Esophagus (tissue), 2 donors: Measurements from ENCODE around the gene NCLN. TPM values are rescaled to one million over a fixed set of nuclear protein-coding genes. Genes with fewer than 3 reads are reported as not detected.

ENCODE experiments used
- H3K27ac ChIP-seq, 2 donors: one replicate each; pipeline ENCODE4 v1.5.1; 2013; ENCODE audit warnings: low read depth in 2 of 2, mild to moderate bottlenecking in 2 of 2, inconsistent platforms in 1 of 2, low read length in 1 of 2, moderate library complexity in 1 of 2
- H3K27me3 ChIP-seq, 2 donors: one replicate each; pipeline ENCODE4 v1.6.1; 2013; ENCODE audit warnings: low read length in 2 of 2, control low read depth in 1 of 2, mild to moderate bottlenecking in 1 of 2; ENCODE audit not compliant: insufficient read depth in 2 of 2, control insufficient read depth in 1 of 2
- H3K36me3 ChIP-seq, 2 donors: one replicate each; pipeline ENCODE4 v1.6.1; 2013; ENCODE audit warnings: low read length in 1 of 2; ENCODE audit not compliant: control insufficient read depth in 2 of 2, insufficient read depth in 2 of 2
- H3K4me1 ChIP-seq, 2 donors: one replicate each; pipeline ENCODE4 v1.6.1; 2013; ENCODE audit warnings: low read length in 1 of 2; ENCODE audit not compliant: control insufficient read depth in 2 of 2, insufficient read depth in 2 of 2
- H3K4me3 ChIP-seq, 2 donors: one replicate each; pipeline ENCODE4 v1.5.1; 2013; ENCODE audit warnings: low read length in 2 of 2, mild to moderate bottlenecking in 2 of 2, low read depth in 1 of 2, moderate library complexity in 1 of 2
- H3K9me3 ChIP-seq, 2 donors: one replicate each; pipeline ENCODE4 v1.6.1; 2013; ENCODE audit warnings: mild to moderate bottlenecking in 2 of 2, low read depth in 1 of 2, low read length in 1 of 2, moderate library complexity in 1 of 2; ENCODE audit not compliant: control insufficient read depth in 2 of 2, insufficient read depth in 1 of 2
- WGBS, 2 donors: extraction: QIAGEN DNeasy Blood & Tissue Kit; methylation state at CpG; one replicate each; pipeline ENCODE4 v1.1.7; 2013; 5-methylcytosine and 5-hydroxymethylcytosine counted together
- polyA plus RNA-seq, 2 donors: library from polyadenylated mRNA; stranded (reverse); fragments of 200-250 nt; gene quantifications; one replicate each; pipeline ENCODE4 v1.2.3, GENCODE V29; 2013
- donor health status: healthy with polysubstance abuse.
- donor health status: Bipolar disorder and iron deficiency.

NCLN gene
- polyA plus RNA-seq, 2 donors: 23.9 to 24.9 TPM

GRCh38 chr19:3146677-3147100 is 39.0 kb upstream of the NCLN start:
- peaks cover 0 to 2% of the 10 kb centered on the region in 2 donors for H3K9me3 ChIP-seq
- peaks cover 0 to 25% of the 10 kb centered on the region in 2 donors for H3K36me3 ChIP-seq
- 63 to 73% methylated on average over 5 of the region's 5 CpGs for WGBS, 2 donors
- H3K27ac ChIP-seq: no peak overlapping the region
- peaks cover 0 to 4% of the 10 kb centered on the region in 2 donors for H3K4me1 ChIP-seq
- no peak overlapping the region for H3K4me3 ChIP-seq
- no peaks in the 10 kb centered on the region for H3K27me3 ChIP-seq

GRCh38 chr19:3148503-3148902 is 37.2 kb upstream of the NCLN start:
- Histone ChIP-seq H3K36me3 (peaks cover 0 to 33% of the 10 kb centered on the region in 2 donors), H3K9me3 (peaks cover 0 to 2% of the 10 kb centered on the region in 2 donors), H3K4me3 (no peak overlapping the region), H3K4me1 (no peaks in the 10 kb centered on the region), H3K27me3 (no peaks in the 10 kb centered on the region), H3K27ac (no peak overlapping the region)
- WGBS, 2 donors: 89 to 90% methylated on average over 19 to 20 of the region's 20 CpGs

- no peak overlapping the region for H3K4me3 ChIP-seq
- no peaks in the 10 kb centered on the region for H3K27me3 ChIP-seq
- no peaks in the 10 kb centered on the region for H3K4me1 ChIP-seq
- peaks cover 0 to 36% of the 10 kb centered on the region in 2 donors for H3K36me3 ChIP-seq
- peaks cover 0 to 2% of the 10 kb centered on the region in 2 donors for H3K9me3 ChIP-seq
- 86 to 92% methylated on average over 6 of the region's 6 CpGs for WGBS, 2 donors
- no peak overlapping the region for H3K27ac ChIP-seq
These were observed 36.6 kb upstream of the NCLN start for GRCh38 chr19:3149089-3149488.

- WGBS, 2 donors: 73% methylated on average over 35 of the region's 35 CpGs
- Histone ChIP-seq H3K36me3 (peaks cover 0 to 37% of the 10 kb centered on the region in 2 donors), H3K4me1 (peaks cover 1% of the 10 kb centered on the region in 2 donors), H3K27ac (no peak overlapping the region), H3K4me3 (no peak overlapping the region), H3K27me3 (no peaks in the 10 kb centered on the region), H3K9me3 (peaks cover 0 to 2% of the 10 kb centered on the region in 2 donors)
These were observed 35.9 kb upstream of the NCLN start for GRCh38 chr19:3149526-3150505.

- Histone ChIP-seq H3K9me3 (peaks cover 0 to 2% of the 10 kb centered on the region in 2 donors), H3K27me3 (no peaks in the 10 kb centered on the region), H3K27ac (no peak overlapping the region), H3K36me3 (peaks cover 0 to 45% of the 10 kb centered on the region in 2 donors), H3K4me1 (peaks cover 2 to 8% of the 10 kb centered on the region in 2 donors), H3K4me3 (no peak overlapping the region)
- 77 to 86% methylated on average over 5 of the region's 5 CpGs for WGBS, 2 donors
These were observed 34.9 kb upstream of the NCLN start for GRCh38 chr19:3150739-3151329.

- peaks cover 2 to 9% of the 10 kb centered on the region in 2 donors for H3K4me1 ChIP-seq
- no peak overlapping the region for H3K4me3 ChIP-seq
- no peak overlapping the region for H3K27ac ChIP-seq
- H3K27me3 ChIP-seq: no peaks in the 10 kb centered on the region
- peaks cover 0 to 50% of the 10 kb centered on the region in 2 donors for H3K36me3 ChIP-seq
- peaks cover 0 to 5% of the 10 kb centered on the region in 2 donors for H3K9me3 ChIP-seq
- 77 to 83% methylated on average over 14 of the region's 14 CpGs for WGBS, 2 donors
These were observed 33.9 kb upstream of the NCLN start for GRCh38 chr19:3151563-3152418.

GRCh38 chr19:3152419-3152780 is 33.3 kb upstream of the NCLN start:
- WGBS, 2 donors: 92 to 93% methylated on average over 3 of the region's 3 CpGs
- no peaks in the 10 kb centered on the region for H3K27me3 ChIP-seq
- peaks cover 0 to 5% of the 10 kb centered on the region in 2 donors for H3K9me3 ChIP-seq
- H3K4me1 ChIP-seq: peaks cover 2 to 9% of the 10 kb centered on the region in 2 donors
- H3K27ac ChIP-seq: no peak overlapping the region
- H3K36me3 ChIP-seq: peaks cover 0 to 53% of the 10 kb centered on the region in 2 donors
- no peak overlapping the region for H3K4me3 ChIP-seq

- no peak overlapping the region for H3K4me3 ChIP-seq
- H3K27ac ChIP-seq: no peak overlapping the region
- no peaks in the 10 kb centered on the region for H3K27me3 ChIP-seq
- peaks cover 2 to 9% of the 10 kb centered on the region in 2 donors for H3K4me1 ChIP-seq
- H3K9me3 ChIP-seq: peaks cover 0 to 5% of the 10 kb centered on the region in 2 donors
- H3K36me3 ChIP-seq: peaks cover 0 to 53% of the 10 kb centered on the region in 2 donors
- WGBS, 2 donors: 92 to 95% methylated on average over 3 of the region's 3 CpGs
These were observed 32.2 kb upstream of the NCLN start for GRCh38 chr19:3153286-3154230.
